ENCODE data around the gene AGBL3. TPM values are rescaled to one million over a fixed set of nuclear protein-coding genes. Genes with fewer than 3 reads are reported as not detected.
"Not testable (repeated sequence)": the region's sequence is repeated elsewhere in the genome, so short reads cannot be mapped to it uniquely, and the experiment has no call there.

The AGBL3 gene
- total RNA-seq, 1 donor from 2014 or later: 1.5 TPM

DNA sequence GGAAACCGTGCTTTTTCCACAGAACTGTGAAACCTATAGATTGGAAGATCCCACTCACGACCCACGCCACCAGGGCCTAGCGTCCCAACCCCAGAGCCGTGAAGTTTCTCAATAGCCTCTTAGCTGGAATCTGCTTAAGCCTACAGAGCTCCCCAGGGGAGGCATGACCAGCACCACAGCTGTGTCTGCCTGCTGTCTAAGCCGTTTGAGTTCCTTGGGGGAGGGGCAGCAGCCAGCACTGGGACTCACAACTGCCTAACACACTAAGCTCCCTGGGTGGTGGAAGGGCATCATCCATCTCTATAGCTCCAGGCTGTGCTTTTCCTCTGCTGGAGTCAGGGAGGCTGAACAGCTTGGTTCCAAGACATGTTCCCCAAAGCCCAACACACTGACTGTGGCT is 135.6 kb downstream of the AGBL3 start:
- peaks cover 13% of the 10 kb centered on the region for H3K36me3 ChIP-seq
- no peaks in the 10 kb centered on the region for H3K27me3 ChIP-seq (ENCODE audit: low read depth)
- peaks cover 14% of the 10 kb centered on the region for H3K9me3 ChIP-seq (replicated peaks)
- intact Hi-C loops (cut with micrococcal nuclease): no loop called here
- DNase-seq: no peak
- H3K27ac ChIP-seq (replicated peaks): no peak overlapping the region
- H3K4me1 ChIP-seq: no peaks in the 10 kb centered on the region
- no peak overlapping the region for H3K4me3 ChIP-seq
- TF ChIP-seq, protein P1, sequence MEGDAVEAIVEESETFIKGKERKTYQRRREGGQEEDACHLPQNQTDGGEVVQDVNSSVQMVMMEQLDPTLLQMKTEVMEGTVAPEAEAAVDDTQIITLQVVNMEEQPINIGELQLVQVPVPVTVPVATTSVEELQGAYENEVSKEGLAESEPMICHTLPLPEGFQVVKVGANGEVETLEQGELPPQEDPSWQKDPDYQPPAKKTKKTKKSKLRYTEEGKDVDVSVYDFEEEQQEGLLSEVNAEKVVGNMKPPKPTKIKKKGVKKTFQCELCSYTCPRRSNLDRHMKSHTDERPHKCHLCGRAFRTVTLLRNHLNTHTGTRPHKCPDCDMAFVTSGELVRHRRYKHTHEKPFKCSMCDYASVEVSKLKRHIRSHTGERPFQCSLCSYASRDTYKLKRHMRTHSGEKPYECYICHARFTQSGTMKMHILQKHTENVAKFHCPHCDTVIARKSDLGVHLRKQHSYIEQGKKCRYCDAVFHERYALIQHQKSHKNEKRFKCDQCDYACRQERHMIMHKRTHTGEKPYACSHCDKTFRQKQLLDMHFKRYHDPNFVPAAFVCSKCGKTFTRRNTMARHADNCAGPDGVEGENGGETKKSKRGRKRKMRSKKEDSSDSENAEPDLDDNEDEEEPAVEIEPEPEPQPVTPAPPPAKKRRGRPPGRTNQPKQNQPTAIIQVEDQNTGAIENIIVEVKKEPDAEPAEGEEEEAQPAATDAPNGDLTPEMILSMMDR (IDR thresholded peaks at IDR 0.05; ENCODE audit: borderline replicate concordance): no peak

DNA sequence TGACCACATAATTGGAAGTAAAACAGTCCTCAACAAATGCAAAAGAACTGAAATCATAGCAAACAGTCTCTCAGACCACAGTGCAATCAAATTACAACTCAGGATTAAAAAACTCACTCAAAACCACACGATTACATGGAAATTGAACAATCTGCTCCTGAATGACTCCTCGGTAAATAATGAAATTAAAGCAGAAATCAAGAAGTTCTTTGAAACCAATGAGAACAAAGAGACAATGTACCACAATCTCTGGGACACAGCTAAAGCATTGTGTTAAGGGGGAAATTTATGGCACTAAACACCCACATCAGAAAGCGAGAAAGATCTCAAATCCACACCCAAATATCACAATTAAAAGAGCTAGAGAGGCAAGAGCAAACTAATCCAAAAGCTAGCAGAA is 138.3 kb downstream of the AGBL3 start:
- DNase-seq; H3K4me1 ChIP-seq; H3K4me3 ChIP-seq; H3K27ac ChIP-seq (replicated peaks); H3K27me3 ChIP-seq (ENCODE audit: low read depth); intact Hi-C loops (cut with micrococcal nuclease): not testable (repeated sequence)
- Histone ChIP-seq H3K36me3 (peaks cover 13% of the 10 kb centered on the region), H3K9me3 (replicated peaks) (peaks cover 11% of the 10 kb centered on the region)

DNA sequence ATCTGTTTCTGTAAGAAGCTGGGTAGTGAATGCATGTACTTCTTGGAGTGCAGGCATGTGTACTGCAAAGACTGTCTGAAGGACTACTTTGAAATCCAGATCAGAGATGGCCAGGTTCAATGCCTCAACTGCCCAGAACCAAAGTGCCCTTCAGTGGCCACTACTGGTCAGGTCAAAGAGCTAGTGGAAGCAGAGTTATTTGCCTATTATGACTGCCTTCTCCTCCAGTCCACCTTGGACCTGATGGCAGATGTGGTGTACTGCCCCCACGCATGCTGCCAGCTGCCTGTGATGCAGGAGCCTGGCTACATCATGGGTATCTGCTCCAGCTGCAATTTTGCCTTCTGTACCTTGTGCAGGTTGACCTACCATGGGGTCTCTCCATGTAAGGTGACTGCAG is 142.6 kb downstream of the AGBL3 start:
- Histone ChIP-seq H3K9me3 (replicated peaks) (peaks cover 9% of the 10 kb centered on the region), H3K4me1 (no peaks in the 10 kb centered on the region), H3K27ac (replicated peaks) (no peak overlapping the region), H3K4me3 (no peak overlapping the region), H3K27me3 (ENCODE audit: low read depth) (no peaks in the 10 kb centered on the region), H3K36me3 (no peaks in the 10 kb centered on the region)
- TF ChIP-seq, protein P1 (IDR thresholded peaks at IDR 0.05; ENCODE audit: borderline replicate concordance): no peak
- intact Hi-C loops (cut with micrococcal nuclease): no loop called here
- no peak for DNase-seq

DNA sequence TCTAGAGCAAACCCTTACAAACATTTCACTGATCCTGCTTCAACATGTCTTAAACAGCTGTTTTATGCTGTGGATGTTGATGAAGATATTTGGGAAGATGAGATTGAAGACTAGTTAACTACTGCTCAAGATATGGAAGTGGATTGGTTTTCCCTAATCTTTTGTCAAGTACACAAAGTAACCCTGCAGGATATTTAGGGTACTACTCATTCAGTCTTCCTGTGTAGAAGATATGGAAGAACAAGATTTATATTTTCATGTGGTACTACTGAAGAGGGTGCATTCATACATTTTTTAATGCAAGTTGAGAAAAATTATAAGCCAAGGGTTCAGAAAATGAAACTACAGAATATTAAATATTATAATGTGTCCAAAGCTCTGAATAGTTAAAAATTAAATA is 143.3 kb downstream of the AGBL3 start:
- Histone ChIP-seq H3K27ac (replicated peaks) (no peak overlapping the region), H3K4me1 (no peaks in the 10 kb centered on the region), H3K36me3 (no peaks in the 10 kb centered on the region), H3K27me3 (ENCODE audit: low read depth) (no peaks in the 10 kb centered on the region), H3K4me3 (no peak overlapping the region), H3K9me3 (replicated peaks) (peaks cover 9% of the 10 kb centered on the region)
- intact Hi-C loops (cut with micrococcal nuclease): no loop called here
- TF ChIP-seq, protein P1 (IDR thresholded peaks at IDR 0.05; ENCODE audit: borderline replicate concordance): no peak
- no peak for DNase-seq

DNA sequence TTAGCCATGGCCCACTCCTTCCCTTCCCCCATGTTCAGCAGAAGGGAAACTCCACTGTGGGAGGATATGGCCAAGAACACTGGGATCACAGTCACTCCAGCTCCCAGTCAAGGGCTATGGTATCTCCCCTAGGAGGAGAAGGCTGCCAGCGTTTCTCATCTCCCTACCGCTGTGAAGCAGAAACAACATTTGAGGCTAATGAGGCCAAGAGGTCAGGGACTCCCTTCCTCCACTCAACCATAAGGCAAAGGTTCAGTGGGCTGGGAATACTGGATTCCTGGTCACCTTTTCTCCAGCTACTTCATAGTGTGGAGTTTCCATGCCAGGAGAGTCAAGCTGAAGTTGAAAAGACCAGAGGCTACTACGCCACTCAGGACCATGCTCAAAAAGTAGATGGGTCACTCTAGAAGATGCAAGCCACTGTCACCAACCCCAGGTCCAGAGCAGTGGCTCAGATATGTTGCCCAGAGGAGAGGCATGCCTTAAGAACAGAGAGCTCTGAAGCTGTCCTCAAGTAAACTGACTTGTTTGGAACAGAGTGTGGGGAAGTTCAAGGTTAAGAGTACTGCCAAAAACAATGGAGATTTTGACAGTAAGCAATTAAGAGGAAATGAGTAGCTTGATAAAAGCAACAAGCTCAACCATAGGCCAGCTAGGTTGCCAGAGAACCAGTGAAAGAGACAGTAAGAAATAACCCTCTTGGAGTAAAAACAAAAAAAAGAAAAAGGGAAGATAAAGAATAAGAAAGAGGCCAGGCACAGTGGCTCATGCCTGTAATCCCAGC is 157.8 kb downstream of the AGBL3 start:
- intact Hi-C loops (cut with micrococcal nuclease): loop anchor here (10.0 kb wide), 1 partner anchor 159 kb away; the partner anchor contains the start of gene AGBL3
- no peaks in the 10 kb centered on the region for H3K9me3 ChIP-seq (replicated peaks)
- H3K27me3 ChIP-seq (ENCODE audit: low read depth): no peaks in the 10 kb centered on the region
- TF ChIP-seq, protein P1 (IDR thresholded peaks at IDR 0.05; ENCODE audit: borderline replicate concordance): no peak
- H3K27ac ChIP-seq (replicated peaks): peak overlapping the region; percentile 98
- H3K36me3 ChIP-seq: no peaks in the 10 kb centered on the region
- no peak for DNase-seq
- no peak overlapping the region for H3K4me3 ChIP-seq
- H3K4me1 ChIP-seq: peaks cover 54% of the 10 kb centered on the region

DNA sequence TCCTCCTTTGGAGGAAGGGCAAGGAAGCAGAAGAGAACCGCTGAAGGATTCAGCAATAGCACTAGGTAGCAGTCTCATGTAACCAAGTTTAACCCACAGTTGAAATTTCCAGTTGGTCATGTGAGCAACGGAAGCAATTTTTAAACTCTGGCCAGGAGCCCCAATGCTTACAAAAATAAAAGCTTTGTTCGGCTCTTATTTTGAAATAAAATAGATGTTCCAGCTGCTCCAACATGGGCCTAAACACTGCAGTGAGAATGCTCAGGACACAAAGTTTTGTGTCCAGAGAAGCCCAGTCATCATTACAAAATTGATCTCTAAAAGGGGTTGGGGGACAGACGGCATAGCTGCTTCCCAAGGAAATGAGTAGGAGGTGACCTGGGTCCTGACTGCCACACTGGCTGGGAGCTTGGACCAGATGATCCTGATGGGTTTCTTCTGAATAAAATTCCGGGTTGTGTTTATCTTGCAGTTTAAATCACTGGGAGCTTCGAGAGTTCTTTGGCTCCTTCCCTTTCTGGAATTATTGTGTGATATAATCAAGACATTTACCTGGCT is 161.1 kb downstream of the AGBL3 start:
- no peak for DNase-seq
- peak overlapping the region; percentile 74 for H3K4me3 ChIP-seq
- intact Hi-C loops (cut with micrococcal nuclease): loop anchor here (10.0 kb wide), 1 partner anchor 163 kb away; the partner anchor contains the start of gene AGBL3
- H3K36me3 ChIP-seq: peaks cover 11% of the 10 kb centered on the region
- H3K27ac ChIP-seq (replicated peaks): peak overlapping the region; percentile 98
- no peaks in the 10 kb centered on the region for H3K9me3 ChIP-seq (replicated peaks)
- TF ChIP-seq, protein P1 (IDR thresholded peaks at IDR 0.05; ENCODE audit: borderline replicate concordance): no peak
- H3K27me3 ChIP-seq (ENCODE audit: low read depth): no peaks in the 10 kb centered on the region
- peaks cover 87% of the 10 kb centered on the region for H3K4me1 ChIP-seq
